ENCODE data around the gene LRFN3. TPM values are rescaled to one million over a fixed set of nuclear protein-coding genes. Genes with fewer than 3 reads are reported as not detected.

Gene LRFN3
- total RNA-seq, 1 donor from 2014 or later = 6.3 TPM

Other genes starting within 250 kb of the LRFN3 start
- gene ZBTB32, start 231.8 kb upstream of the LRFN3 start, total RNA-seq = not detected in 2 replicates
- 4.2 and 26.3 TPM in 2 replicates for gene KMT2B, start 218.4 kb upstream of the LRFN3 start, total RNA-seq
- gene IGFLR1, start 193.9 kb upstream of the LRFN3 start, total RNA-seq = 0.52 and 1.8 TPM in 2 replicates
- 5.6 and 7.2 TPM in 2 replicates for gene U2AF1L4, start 191.0 kb upstream of the LRFN3 start, total RNA-seq
- gene PSENEN, start 190.7 kb upstream of the LRFN3 start, total RNA-seq = 23.5 and 24.7 TPM in 2 replicates
- 2.6 and 6.4 TPM in 2 replicates for gene LIN37, start 187.8 kb upstream of the LRFN3 start, total RNA-seq
- gene HSPB6, start 179.3 kb upstream of the LRFN3 start, total RNA-seq = 0.52 and 0.65 TPM in 2 replicates
- gene PROSER3, start 178.2 kb upstream of the LRFN3 start, total RNA-seq = 4.0 and 7.7 TPM in 2 replicates
- gene ARHGAP33, start 160.8 kb upstream of the LRFN3 start, total RNA-seq = 0.17 and 5.1 TPM in 2 replicates
- 0.20 TPM in 1 of 2 replicates, not detected in the other for gene PRODH2, start 123.5 kb upstream of the LRFN3 start, total RNA-seq
- not detected in 2 replicates for gene NPHS1, start 83.9 kb upstream of the LRFN3 start, total RNA-seq
- gene KIRREL2, start 79.5 kb upstream of the LRFN3 start, total RNA-seq = not detected in 2 replicates
- 0.52 and 2.9 TPM in 2 replicates for gene APLP1, start 67.8 kb upstream of the LRFN3 start, total RNA-seq
- 4.2 and 8.7 TPM in 2 replicates for gene NFKBID, start 35.8 kb upstream of the LRFN3 start, total RNA-seq
- not detected in 2 replicates for gene HCST, start 33.8 kb upstream of the LRFN3 start, total RNA-seq
- gene TYROBP, start 28.1 kb upstream of the LRFN3 start, total RNA-seq = not detected in 2 replicates
- 9.4 and 10.4 TPM in 2 replicates for gene SDHAF1, start 58.8 kb downstream of the LRFN3 start, total RNA-seq
- gene SYNE4, start 72.4 kb downstream of the LRFN3 start, total RNA-seq = 1.0 and 4.5 TPM in 2 replicates
- 10.6 and 11.8 TPM in 2 replicates for gene ALKBH6, start 77.8 kb downstream of the LRFN3 start, total RNA-seq
- 1.2 and 15.2 TPM in 2 replicates for gene CLIP3, start 96.5 kb downstream of the LRFN3 start, total RNA-seq
- 3.3 and 3.5 TPM in 2 replicates for gene THAP8, start 117.9 kb downstream of the LRFN3 start, total RNA-seq
- gene WDR62, start 118.5 kb downstream of the LRFN3 start, total RNA-seq = 0.70 and 3.0 TPM in 2 replicates
- gene OVOL3, start 174.8 kb downstream of the LRFN3 start, total RNA-seq = not detected in 2 replicates
- 38.2 and 49.5 TPM in 2 replicates for gene POLR2I, start 178.5 kb downstream of the LRFN3 start, total RNA-seq
- gene TBCB, start 179.1 kb downstream of the LRFN3 start, total RNA-seq = 228 and 291 TPM in 2 replicates
- 338 and 474 TPM in 2 replicates for gene CAPNS1, start 203.7 kb downstream of the LRFN3 start, total RNA-seq
- 1.1 and 2.8 TPM in 2 replicates for gene COX7A1, start 216.1 kb downstream of the LRFN3 start, total RNA-seq